NB4 (cell line): ENCODE measurements around the gene TLNRD1.

Source experiments
- DNase-seq: peaks from one replicate; pipeline ENCODE4 v3.0.0; 2010; ENCODE audit warnings: low read depth
- H3K4me3 ChIP-seq: one replicate; pipeline ENCODE4 v1.5.1; 2011; ENCODE audit warnings: mild to moderate bottlenecking, low read depth, low read length, moderate library complexity
- MYC ChIP-seq: IDR thresholded peaks from 2 replicates; pipeline ENCODE4 v1.6.1; 2011; ENCODE audit warnings: low read depth, low read length
- POLR2A ChIP-seq: IDR thresholded peaks from 2 replicates; pipeline ENCODE4 v1.6.1; 2011; ENCODE audit warnings: mild to moderate bottlenecking; ENCODE audit not compliant: insufficient read length; ENCODE audit errors: extremely low read depth
- TF ChIP-seq, protein P1 (sequence below): IDR thresholded peaks from 2 replicates; pipeline ENCODE4 v1.6.1; 2011; ENCODE audit warnings: low read depth, low read length
- TF ChIP-seq, protein P2 (sequence below): IDR thresholded peaks from one replicate; pipeline ENCODE4 v1.5.1; 2012; ENCODE audit warnings: low read depth, low read length

TLNRD1 gene

GRCh38 chr15:81002331-81003096, 1.8 kb downstream of the TLNRD1 start:
- H3K4me3 ChIP-seq: no peak overlapping the region
- no peak for DNase-seq
- TF ChIP-seq MYC: no peak

DNA sequence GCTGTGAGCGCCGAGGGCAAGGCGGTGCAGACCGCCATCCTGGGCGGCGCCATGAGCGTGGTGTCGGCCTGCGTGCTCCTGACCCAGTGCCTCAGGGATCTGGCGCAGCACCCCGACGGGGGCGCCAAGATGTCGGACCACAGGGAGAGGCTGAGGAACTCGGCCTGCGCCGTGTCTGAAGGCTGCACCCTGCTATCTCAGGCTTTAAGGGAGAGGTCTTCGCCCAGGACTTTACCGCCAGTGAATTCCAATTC, 2.3 kb downstream of the TLNRD1 start:
- DNase-seq: no peak
- TF ChIP-seq, protein P1, sequence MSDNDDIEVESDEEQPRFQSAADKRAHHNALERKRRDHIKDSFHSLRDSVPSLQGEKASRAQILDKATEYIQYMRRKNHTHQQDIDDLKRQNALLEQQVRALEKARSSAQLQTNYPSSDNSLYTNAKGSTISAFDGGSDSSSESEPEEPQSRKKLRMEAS: no peak
- TF ChIP-seq, protein P2, sequence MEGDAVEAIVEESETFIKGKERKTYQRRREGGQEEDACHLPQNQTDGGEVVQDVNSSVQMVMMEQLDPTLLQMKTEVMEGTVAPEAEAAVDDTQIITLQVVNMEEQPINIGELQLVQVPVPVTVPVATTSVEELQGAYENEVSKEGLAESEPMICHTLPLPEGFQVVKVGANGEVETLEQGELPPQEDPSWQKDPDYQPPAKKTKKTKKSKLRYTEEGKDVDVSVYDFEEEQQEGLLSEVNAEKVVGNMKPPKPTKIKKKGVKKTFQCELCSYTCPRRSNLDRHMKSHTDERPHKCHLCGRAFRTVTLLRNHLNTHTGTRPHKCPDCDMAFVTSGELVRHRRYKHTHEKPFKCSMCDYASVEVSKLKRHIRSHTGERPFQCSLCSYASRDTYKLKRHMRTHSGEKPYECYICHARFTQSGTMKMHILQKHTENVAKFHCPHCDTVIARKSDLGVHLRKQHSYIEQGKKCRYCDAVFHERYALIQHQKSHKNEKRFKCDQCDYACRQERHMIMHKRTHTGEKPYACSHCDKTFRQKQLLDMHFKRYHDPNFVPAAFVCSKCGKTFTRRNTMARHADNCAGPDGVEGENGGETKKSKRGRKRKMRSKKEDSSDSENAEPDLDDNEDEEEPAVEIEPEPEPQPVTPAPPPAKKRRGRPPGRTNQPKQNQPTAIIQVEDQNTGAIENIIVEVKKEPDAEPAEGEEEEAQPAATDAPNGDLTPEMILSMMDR: no peak
- no peak for TF ChIP-seq MYC
- TF ChIP-seq POLR2A: no peak
- no peak overlapping the region for H3K4me3 ChIP-seq

DNA sequence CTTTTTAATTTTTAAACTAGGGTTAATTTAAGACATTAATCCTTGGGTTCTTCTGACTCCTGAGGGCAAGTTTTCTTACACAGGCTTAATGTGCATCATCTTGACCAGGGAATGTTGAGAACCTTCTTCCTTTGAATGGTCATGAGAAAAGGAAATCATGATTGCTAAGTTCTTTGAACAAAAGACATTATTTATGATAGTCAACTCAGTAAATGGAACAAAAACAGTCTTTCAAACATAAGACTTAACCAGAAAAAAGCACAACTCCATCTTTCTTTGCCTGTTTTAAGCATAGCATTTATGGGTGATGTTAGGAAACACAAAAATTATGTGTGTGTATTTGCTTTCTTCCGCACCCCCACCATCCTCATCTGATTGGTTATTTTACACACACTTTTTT, 5.4 kb downstream of the TLNRD1 start:
- TF ChIP-seq, protein P1: no peak
- TF ChIP-seq POLR2A (no peak), MYC (no peak)
- TF ChIP-seq, protein P2: no peak
- DNase-seq: no peak
- no peak overlapping the region for H3K4me3 ChIP-seq

DNA sequence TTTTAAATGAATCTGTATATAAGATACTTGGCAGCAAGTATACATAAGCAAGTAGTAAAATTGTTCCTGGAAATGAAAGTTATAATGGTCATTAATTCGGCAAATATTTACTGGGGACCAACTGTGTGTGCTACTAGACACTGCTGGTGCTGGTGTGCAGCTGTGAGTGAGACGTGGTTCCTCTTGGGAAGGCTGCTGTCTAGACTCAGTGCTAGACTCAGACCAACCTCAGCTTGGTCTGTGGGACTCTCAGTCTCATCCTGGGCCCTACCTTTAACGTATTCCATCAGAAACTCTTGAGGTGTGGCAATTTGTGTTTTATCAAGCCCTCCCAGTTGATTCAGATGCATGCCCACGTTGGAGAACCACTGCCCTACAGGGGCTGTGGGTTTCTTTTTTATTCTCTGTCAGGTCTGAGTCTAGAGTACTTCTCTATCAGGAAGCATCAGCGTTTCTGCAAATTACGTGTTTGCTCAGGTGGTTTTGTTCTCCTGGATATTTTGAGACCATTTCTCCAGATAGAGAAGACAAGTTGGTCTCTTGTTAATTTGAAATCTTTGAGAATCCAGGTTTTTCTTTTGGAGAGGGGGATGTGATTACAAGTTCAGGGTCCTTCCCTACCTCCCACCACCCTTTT, 6.8 kb downstream of the TLNRD1 start:
- no peak overlapping the region for H3K4me3 ChIP-seq
- no peak for DNase-seq
- TF ChIP-seq POLR2A (no peak), MYC (no peak)
- TF ChIP-seq, protein P1: no peak
- TF ChIP-seq, protein P2: no peak

DNA sequence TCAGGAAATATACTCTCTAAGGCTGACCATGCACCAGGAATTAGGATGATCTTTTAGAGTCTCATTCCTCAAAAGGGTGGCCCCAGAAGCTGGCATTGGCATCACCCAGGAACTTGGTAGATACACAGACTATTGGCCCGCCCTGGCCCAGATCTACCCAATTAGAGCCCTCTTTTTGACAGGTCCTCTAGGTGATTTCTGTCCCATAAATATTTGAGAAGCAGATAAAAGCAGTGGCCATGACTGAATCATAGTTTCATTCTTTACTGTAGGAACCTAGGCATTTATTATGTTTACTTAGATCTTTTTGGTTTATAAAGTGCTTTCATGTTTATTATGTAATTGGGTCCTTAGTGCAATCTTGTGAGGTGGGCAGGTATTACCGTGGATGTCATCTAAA, 7.6 kb downstream of the TLNRD1 start:
- no peak overlapping the region for H3K4me3 ChIP-seq
- no peak for DNase-seq
- TF ChIP-seq, protein P1: no peak
- TF ChIP-seq MYC (no peak), POLR2A (no peak)
- TF ChIP-seq, protein P2: no peak

- no peak overlapping the region for H3K4me3 ChIP-seq
- no peak for DNase-seq
- TF ChIP-seq, protein P2: no peak
- TF ChIP-seq MYC (no peak), POLR2A (no peak)
These were observed 9.4 kb downstream of the TLNRD1 start for GRCh38 chr15:81010086-81010485.
